NCI-H460 (cell line): Measurements from ENCODE around the gene DESI1. TPM values are rescaled to one million over a fixed set of nuclear protein-coding genes. Genes with fewer than 3 reads are reported as not detected.
A peak's percentile ranks its signal among the peaks of the same experiment; 100 is the strongest.
"Not testable (repeated sequence)": the region's sequence is repeated elsewhere in the genome, so short reads cannot be mapped to it uniquely, and the experiment has no call there.

Experiments used
- DNase-seq: peaks from one replicate; pipeline ENCODE4 v3.0.0-alpha.2; 2016; ENCODE audit warnings: low read depth; ENCODE audit errors: extremely low read depth
- polyA plus RNA-seq: library from polyadenylated mRNA; depleted of rRNA; stranded (reverse); fragments of >200 nt; gene quantifications from 2 replicates; pipeline ENCODE4 v1.2.3, GENCODE V29; 2014; cell fraction: nucleus; rRNA removed
- total RNA-seq: library from RNA; depleted of rRNA; stranded (reverse); fragments of >200 nt; shearing (Covaris generic); gene quantifications from 2 replicates; pipeline ENCODE4 v1.2.3, GENCODE V29; 2014; rRNA removed

Gene DESI1
- total RNA-seq = 26.3 and 32.4 TPM in 2 replicates
- 38.4 and 44.4 TPM in 2 replicates for polyA plus RNA-seq

GRCh38 chr22:41620589-41621098 lies at the start of gene DESI1:
TSS of gene DESI1 (minus strand) at chr22:41621043. CDS start at chr22:41620839, 204 bp downstream.
- DNase-seq = no peak

- peak; percentile 18 for DNase-seq
These were observed 48.4 kb upstream of the DESI1 start for GRCh38 chr22:41668971-41669911.

DNA sequence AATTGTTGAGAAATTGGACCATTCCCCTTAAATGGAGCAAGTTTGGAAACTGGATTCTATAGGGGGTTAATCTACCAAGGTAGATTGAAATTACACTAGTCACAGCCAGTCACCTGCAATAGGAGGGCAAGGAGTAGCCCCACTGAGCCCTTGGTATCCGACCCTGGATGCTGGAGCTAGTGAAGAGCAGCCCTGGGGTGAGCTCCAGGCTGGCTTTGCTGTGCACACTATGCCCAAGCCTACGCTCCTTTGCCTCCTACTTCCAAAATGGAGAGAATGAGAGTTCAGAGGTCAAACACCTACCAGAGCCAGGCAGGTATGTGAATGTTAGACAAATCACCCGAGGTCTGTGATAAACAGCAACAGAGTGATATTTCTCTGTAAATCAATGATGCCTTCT lies 44.1 kb upstream of the DESI1 start:
- no peak for DNase-seq

- DNase-seq = no peak
These were observed 43.6 kb upstream of the DESI1 start for GRCh38 chr22:41664490-41664889.

- not testable (repeated sequence) for DNase-seq
These were observed 42.8 kb upstream of the DESI1 start for GRCh38 chr22:41663594-41663993.

- no peak for DNase-seq
These were observed 40.9 kb upstream of the DESI1 start for GRCh38 chr22:41661713-41662112.

GRCh38 chr22:41661088-41661487 lies 40.2 kb upstream of the DESI1 start:
- no peak for DNase-seq

DNA sequence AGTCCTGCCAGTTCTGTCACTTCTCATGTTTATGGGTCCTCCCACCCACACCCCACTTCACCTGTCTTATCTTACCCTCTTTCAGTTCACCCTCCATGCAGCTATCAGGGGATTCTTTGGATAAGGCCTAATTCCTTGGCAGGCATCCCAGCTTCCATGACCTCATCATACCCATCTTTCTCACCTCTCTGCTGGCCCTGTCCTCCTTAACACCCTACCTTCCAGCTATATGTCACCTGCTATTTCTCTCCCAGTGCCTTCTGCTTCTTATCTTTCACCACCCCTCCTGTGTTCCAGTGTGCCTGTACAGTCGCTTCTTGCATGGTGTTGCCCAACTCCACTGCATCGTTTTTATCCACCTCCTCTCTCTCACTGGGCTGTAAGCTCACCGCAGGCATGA lies 39.6 kb upstream of the DESI1 start:
- no peak for DNase-seq

DNA sequence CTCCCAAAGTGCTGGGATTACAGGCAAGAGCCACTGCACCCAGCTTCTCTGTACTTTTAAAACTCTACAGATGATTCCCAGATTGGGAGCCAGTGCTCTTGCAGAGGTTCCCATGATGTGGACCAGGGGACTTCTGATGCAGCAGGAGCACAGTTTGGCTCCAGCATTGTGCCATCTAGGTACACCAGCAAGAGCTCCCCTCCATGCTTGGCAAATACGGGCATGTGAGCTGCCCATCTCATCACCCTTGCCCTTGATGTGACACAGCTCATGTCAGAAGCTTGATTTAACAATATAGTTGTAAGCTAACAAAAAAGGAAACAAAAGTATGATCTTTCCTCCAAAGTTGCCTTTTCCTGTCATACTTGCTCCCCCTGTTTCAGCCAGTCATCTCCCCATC lies 39.1 kb upstream of the DESI1 start:
- no peak for DNase-seq

GRCh38 chr22:41658869-41659268 lies 38.0 kb upstream of the DESI1 start:
- DNase-seq = no peak

- no peak for DNase-seq
These were observed 36.9 kb upstream of the DESI1 start for GRCh38 chr22:41657709-41658108.

DNA sequence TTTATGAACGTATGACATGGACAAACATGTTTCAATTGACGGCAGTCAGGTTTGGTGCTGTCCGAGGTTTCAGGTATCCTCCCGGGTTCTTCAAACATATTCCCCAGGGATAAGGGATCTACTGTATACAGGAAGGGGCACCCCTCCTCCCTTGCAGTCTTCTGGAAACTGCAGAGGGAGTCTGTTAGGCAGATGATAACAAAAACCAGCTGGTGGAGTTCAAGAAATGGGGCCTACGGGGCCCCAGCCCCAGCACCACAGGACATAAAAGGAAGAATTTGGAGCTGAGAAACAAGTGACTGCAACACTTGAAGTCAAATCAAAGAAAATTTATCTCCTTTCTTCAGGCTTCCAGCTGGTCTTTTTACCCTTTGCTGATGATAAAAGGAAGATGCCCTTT lies 35.7 kb upstream of the DESI1 start:
- DNase-seq = no peak

- no peak for DNase-seq
These were observed 33.5 kb upstream of the DESI1 start for GRCh38 chr22:41654322-41654721.

DNA sequence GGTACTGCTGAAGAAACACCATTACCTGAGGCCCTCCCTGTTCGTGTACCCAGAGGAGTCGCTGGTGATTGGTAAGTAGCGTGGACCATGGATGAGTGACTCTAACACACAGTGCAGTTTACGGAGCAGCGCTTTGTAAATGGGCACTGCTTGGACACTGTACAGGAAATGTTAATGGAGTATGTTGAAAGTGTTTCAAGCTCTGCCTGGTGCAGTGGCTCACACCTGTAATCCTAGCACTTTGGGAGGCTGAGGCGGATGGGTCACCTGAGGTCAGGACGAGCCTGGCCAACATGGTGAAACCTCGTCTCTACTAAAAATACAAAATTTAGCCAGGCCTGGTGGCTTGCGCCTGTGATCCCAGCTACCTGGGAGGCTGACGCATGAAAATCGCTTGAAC lies 30.0 kb upstream of the DESI1 start:
- DNase-seq = no peak

GRCh38 chr22:41650229-41650628 lies 29.4 kb upstream of the DESI1 start:
- no peak for DNase-seq

GRCh38 chr22:41648432-41648831 lies 27.6 kb upstream of the DESI1 start:
- no peak for DNase-seq

- no peak for DNase-seq
These were observed 26.9 kb upstream of the DESI1 start for GRCh38 chr22:41647771-41648170.

DNA sequence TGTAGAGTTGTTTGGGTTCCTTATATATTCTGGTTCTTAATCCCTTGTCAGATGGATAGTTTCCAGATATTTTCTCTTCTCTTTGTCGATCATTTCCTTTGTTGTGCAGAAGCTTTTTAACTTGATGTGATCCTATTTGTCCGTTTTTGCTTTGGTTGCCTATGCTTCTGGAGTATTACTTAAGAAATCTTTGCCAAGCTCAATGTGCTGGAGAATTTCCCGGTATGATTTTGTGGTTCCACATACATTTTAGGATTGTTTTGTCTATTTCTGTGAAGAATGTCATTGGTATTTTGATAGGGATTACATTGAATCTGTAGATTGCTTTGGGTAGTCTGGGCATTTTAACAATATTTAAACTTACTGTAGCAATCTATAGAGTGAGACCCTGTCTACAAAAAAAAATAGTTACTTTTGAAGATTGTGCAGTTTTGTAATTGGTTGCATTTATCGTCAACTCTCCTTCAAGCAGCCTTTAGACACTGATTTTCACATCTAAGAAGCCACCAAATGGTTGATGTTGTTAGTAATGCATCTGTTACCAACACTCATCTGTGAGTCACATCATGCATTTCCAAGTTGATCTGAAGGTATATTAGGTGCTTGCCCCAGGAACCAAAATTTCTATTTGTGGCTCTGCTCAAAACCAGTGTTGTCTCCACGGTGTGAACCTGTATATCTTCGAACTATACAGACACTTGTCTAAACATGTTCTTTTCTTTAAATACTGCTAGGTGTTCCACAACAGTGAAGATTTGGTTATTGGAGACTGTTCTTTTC lies 21.7 kb upstream of the DESI1 start:
- DNase-seq = no peak

- no peak for DNase-seq
These were observed 21.0 kb upstream of the DESI1 start for GRCh38 chr22:41641854-41642253.

DNA sequence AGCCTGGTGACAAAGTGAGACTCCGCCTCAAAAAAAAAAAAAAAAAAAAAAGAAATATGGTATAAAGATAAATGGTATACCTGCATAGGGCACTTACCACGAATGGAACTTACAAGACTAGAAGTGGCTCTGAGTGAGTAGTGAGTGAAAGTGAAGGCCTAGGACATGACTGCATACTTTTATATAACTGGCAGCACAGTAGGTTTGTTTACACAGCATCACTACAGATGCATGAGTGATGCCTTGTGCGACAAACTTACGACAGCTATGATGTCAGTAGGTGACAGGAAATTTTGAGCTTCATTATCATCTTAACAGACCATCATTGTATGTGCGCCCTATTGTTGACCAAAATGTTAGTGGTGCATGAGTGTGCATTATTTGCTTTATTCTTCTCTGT lies 17.9 kb upstream of the DESI1 start:
- DNase-seq = no peak

DNA sequence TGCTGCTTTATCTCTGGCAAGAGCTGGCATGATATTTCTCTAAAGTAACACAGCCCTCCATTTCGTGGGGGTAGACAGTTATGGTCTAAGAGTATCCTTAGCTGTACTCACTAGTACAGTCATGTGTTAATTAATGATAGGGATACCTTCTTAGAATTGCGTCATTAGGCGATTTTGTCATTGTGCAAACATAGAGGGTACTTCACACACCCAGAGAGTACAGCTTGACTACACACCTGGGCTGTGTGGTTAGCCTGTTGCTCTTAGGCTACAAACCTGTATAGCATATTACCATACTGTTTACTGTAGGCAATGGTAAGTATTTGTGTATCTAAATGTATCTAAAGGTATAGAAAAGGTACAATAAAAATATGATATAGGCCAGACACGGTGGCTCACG lies 17.3 kb upstream of the DESI1 start:
- no peak for DNase-seq
